Urinary bladder (tissue), 4 donors: ENCODE data around the gene KRT35. TPM values are rescaled to one million over a fixed set of nuclear protein-coding genes. Genes with fewer than 3 reads are reported as not detected.
A peak's percentile ranks its signal among the peaks of the same experiment; 100 is the strongest.

Source experiments
- DNase-seq: peaks from one replicate; pipeline ENCODE4 v3.0.0-alpha.2; 2015; ENCODE audit errors: extremely low spot score
- H3K27ac ChIP-seq: one replicate; pipeline ENCODE4 v1.5.1; 2013; ENCODE audit warnings: low read depth, mild to moderate bottlenecking, moderate library complexity
- H3K36me3 ChIP-seq: one replicate; pipeline ENCODE4 v1.6.1; 2013; ENCODE audit warnings: mild to moderate bottlenecking, moderate library complexity; ENCODE audit not compliant: insufficient read depth
- H3K4me1 ChIP-seq: one replicate; pipeline ENCODE4 v1.6.1; 2013; ENCODE audit warnings: mild to moderate bottlenecking, moderate library complexity; ENCODE audit not compliant: insufficient read depth
- H3K4me3 ChIP-seq: one replicate; pipeline ENCODE4 v1.5.1; 2013; ENCODE audit warnings: low read depth, low read length
- WGBS: extraction: QIAGEN DNeasy Blood & Tissue Kit; methylation state at CpG from one replicate; pipeline ENCODE4 v1.1.7; 2013; 5-methylcytosine and 5-hydroxymethylcytosine counted together
- polyA plus RNA-seq: library from polyadenylated mRNA; stranded (reverse); fragments of 200-250 nt; gene quantifications from one replicate; pipeline ENCODE4 v1.2.3, GENCODE V29; 2013
- total RNA-seq: library from RNA; depleted of rRNA; stranded (reverse); fragments of >200 nt; gene quantifications from one replicate; pipeline ENCODE4 v1.2.3, GENCODE V29; 2014
- donor health status: healthy with polysubstance abuse.
- donor health status: healthy.

The KRT35 gene
- total and polyA plus RNA-seq, 2 donors, result not detected

- 88% methylated on average over 17 of the region's 17 CpGs for WGBS
- H3K27ac ChIP-seq, result peak within 1 kb of the TSS; percentile 59
- no peaks in the 10 kb centered on the region for H3K36me3 ChIP-seq
- no peaks in the 10 kb centered on the region for H3K4me1 ChIP-seq
- no peak for DNase-seq
- peak within 1 kb of the TSS; percentile 11 for H3K4me3 ChIP-seq
Observed at GRCh38 chr17:41505007-41505808, 24.3 kb upstream of the KRT35 start, which contains the start of gene KRT13. TSS of gene KRT13 (minus strand) at chr17:41505612. CDS start at chr17:41505550, 62 bp downstream.

- peak overlapping the region; percentile 16 for H3K4me3 ChIP-seq
- no peaks in the 10 kb centered on the region for H3K4me1 ChIP-seq
- no peak for DNase-seq
- 23% methylated on average over 8 of the region's 8 CpGs for WGBS
- no peaks in the 10 kb centered on the region for H3K36me3 ChIP-seq
- peak overlapping the region; percentile 25 for H3K27ac ChIP-seq
Observed at GRCh38 chr17:41504246-41504977, 23.5 kb upstream of the KRT35 start.

- no peak for DNase-seq
- WGBS, result 60% methylated on average over 9 of the region's 9 CpGs
- H3K4me3 ChIP-seq, result no peak overlapping the region
Observed at GRCh38 chr17:41503202-41503601, 22.3 kb upstream of the KRT35 start.

GRCh38 chr17:41500131-41500911 lies 19.4 kb upstream of the KRT35 start:
- Histone ChIP-seq H3K4me1 (no peaks in the 10 kb centered on the region), H3K36me3 (no peaks in the 10 kb centered on the region), H3K27ac (no peak overlapping the region), H3K4me3 (no peak overlapping the region)
- WGBS, result 69% methylated on average over 15 of the region's 15 CpGs
- no peak for DNase-seq

More at GRCh38 chr17:41503202-41503601, 22.3 kb upstream of the KRT35 start:
- Histone ChIP-seq H3K4me1 (no peaks in the 10 kb centered on the region), H3K36me3 (no peaks in the 10 kb centered on the region), H3K27ac (no peak overlapping the region)

- WGBS, result 78% methylated on average over 5 of the region's 5 CpGs
- H3K4me3 ChIP-seq, result no peak overlapping the region
- H3K36me3 ChIP-seq, result no peaks in the 10 kb centered on the region
- no peak overlapping the region for H3K27ac ChIP-seq
- no peak for DNase-seq
- H3K4me1 ChIP-seq, result no peaks in the 10 kb centered on the region
Observed at GRCh38 chr17:41499714-41500113, 18.8 kb upstream of the KRT35 start.

- Histone ChIP-seq H3K27ac (peak overlapping the region; percentile 34), H3K4me1 (no peaks in the 10 kb centered on the region), H3K36me3 (no peaks in the 10 kb centered on the region), H3K4me3 (no peak overlapping the region)
- WGBS, result 64% methylated on average over 6 of the region's 6 CpGs
- no peak for DNase-seq
Observed at GRCh38 chr17:41498276-41498675, 17.3 kb upstream of the KRT35 start.

- Histone ChIP-seq H3K4me3 (no peak overlapping the region), H3K27ac (no peak overlapping the region), H3K36me3 (no peaks in the 10 kb centered on the region), H3K4me1 (no peaks in the 10 kb centered on the region)
- WGBS, result 65% methylated on average over 12 of the region's 12 CpGs
- no peak for DNase-seq
Observed at GRCh38 chr17:41496803-41497484, 16.0 kb upstream of the KRT35 start.

- H3K27ac ChIP-seq, result no peak overlapping the region
- no peak overlapping the region for H3K4me3 ChIP-seq
- WGBS, result 61% methylated on average over 2 of the region's 2 CpGs
- DNase-seq, result no peak
- no peaks in the 10 kb centered on the region for H3K36me3 ChIP-seq
- H3K4me1 ChIP-seq, result no peaks in the 10 kb centered on the region
Observed at GRCh38 chr17:41494524-41494923, 13.6 kb upstream of the KRT35 start.

- 39% methylated on average over 4 of the region's 4 CpGs for WGBS
- no peak overlapping the region for H3K27ac ChIP-seq
- no peaks in the 10 kb centered on the region for H3K4me1 ChIP-seq
- no peak for DNase-seq
- H3K4me3 ChIP-seq, result no peak overlapping the region
- H3K36me3 ChIP-seq, result no peaks in the 10 kb centered on the region
Observed at GRCh38 chr17:41492771-41493170, 11.8 kb upstream of the KRT35 start.

- whole genome bisulfite sequencing, result 58% methylated on average over 6 of the region's 6 CpGs
- H3K36me3 ChIP-seq, result no peaks in the 10 kb centered on the region
- H3K27ac ChIP-seq, result no peak overlapping the region
- DNase-seq, result no peak
- H3K4me1 ChIP-seq, result no peaks in the 10 kb centered on the region
- H3K4me3 ChIP-seq, result no peak overlapping the region
Observed at GRCh38 chr17:41492351-41492750, 11.4 kb upstream of the KRT35 start.

GRCh38 chr17:41491476-41491875 lies 10.5 kb upstream of the KRT35 start:
- Histone ChIP-seq H3K4me1 (no peaks in the 10 kb centered on the region), H3K36me3 (no peaks in the 10 kb centered on the region), H3K4me3 (no peak overlapping the region), H3K27ac (no peak overlapping the region)
- DNase-seq, result no peak
- WGBS, result 48% methylated on average over 2 of the region's 2 CpGs

- Histone ChIP-seq H3K27ac (no peak overlapping the region), H3K4me1 (no peaks in the 10 kb centered on the region), H3K36me3 (no peaks in the 10 kb centered on the region), H3K4me3 (no peak overlapping the region)
- no peak for DNase-seq
- 60% methylated on average over 10 of the region's 10 CpGs for WGBS
Observed at GRCh38 chr17:41490000-41490990, 9.3 kb upstream of the KRT35 start.
